NCI-H1048 (cell line): ENCODE measurements around the gene RELCH.

Source experiments
- DNase-seq: peaks from one replicate; lab custom pipeline; 2025; lab: John Stamatoyannopoulos, UW

The RELCH gene

GRCh38 chr18:62339106-62339988 is 152.3 kb downstream of the RELCH start:
- DNase-seq = no peak

DNA sequence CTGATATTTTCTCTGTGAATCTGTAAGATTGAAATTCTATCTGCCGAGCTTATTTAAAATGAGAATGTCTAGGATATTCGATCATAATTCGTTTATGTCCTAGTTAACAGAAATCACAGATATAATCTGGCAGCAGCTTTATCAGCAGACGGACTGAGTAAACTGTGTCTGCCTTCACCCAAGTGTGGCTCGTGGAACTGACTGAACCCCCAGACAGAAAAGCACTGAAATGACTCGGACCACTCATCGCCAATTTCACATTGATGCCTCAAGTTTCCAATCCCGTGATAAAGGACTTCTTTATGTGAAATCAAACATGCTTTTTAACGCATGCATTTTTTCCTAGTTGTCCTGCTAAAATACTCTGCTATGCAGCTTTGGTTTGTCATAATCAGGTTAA is 153.9 kb downstream of the RELCH start:
- no peak for DNase-seq

DNA sequence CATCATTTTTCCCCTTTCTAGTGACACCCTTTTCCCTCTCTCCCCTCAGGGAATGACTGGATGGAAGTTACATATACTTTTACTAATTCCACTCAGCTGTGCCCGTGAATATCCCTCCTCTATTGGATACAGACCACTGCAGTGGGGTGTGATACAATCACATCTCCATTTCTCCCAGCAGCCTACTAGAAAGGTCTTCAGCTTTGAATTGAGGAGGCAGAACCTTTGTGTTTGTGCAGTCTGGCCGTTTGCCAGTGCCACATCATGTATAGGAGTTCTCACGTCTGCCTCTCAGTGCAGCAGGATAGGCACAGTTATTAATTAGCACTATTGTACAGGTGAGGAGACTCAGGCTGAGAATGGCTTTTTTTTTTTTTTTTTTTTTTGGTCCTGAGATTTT is 154.4 kb downstream of the RELCH start:
- DNase-seq = no peak

- DNase-seq = no peak
These were observed 155.8 kb downstream of the RELCH start for GRCh38 chr18:62342884-62343283.

DNA sequence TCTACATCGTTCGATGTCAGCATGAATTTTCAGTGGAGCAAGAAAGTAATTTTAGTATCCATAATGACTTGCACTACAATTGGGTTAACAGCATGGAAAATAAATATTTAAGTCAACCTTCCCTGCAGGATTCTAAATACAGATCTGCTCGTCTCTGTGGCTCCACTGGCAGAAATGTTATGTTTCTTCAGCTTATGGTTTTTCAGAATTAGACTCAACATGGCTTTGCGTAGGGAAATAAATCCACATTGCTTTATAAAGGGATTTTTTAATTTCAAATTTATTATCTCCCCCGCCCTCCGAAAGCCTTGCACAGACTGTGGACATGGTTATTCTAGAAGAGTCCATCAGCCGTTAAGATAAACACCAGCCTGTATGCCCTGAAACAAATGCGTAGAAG is 156.3 kb downstream of the RELCH start:
- no peak for DNase-seq

GRCh38 chr18:62345909-62346308 is 158.9 kb downstream of the RELCH start:
- DNase-seq = no peak

DNA sequence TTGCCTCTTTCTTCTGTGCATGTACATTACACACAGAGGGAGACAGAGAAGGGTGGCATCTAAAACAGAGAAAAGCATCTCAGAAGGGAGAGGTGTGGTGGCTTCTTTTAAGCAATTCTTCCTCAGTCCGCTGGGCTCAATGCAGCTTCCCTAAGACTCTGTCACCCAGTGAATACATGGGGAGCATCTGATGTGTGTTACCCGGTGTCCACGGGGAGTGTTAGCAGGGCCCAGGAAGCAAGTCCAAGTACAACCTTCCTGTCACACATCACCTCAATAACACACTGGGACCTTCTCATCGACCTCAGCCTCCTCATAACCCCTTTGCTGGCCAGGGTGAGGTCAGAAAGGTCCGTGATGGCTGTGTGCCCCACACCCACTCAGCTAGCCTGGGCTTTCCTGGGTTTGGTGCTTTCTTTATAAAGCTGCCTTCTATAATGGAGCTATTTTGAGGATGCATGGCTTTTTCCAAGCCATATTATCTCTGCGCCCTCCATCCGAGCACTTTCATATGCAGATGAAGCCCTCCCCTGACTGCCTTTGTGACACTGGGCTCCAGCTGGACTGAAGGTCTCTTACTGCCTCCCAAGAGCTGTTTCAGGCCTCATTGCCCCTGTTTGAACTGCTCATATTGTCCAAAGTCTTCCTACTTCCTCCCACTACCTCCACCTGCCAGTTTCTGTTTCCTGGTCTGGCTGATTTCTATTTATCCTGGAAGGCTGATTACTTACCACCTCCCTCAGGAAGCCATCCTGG is 159.5 kb downstream of the RELCH start:
- DNase-seq = no peak

DNA sequence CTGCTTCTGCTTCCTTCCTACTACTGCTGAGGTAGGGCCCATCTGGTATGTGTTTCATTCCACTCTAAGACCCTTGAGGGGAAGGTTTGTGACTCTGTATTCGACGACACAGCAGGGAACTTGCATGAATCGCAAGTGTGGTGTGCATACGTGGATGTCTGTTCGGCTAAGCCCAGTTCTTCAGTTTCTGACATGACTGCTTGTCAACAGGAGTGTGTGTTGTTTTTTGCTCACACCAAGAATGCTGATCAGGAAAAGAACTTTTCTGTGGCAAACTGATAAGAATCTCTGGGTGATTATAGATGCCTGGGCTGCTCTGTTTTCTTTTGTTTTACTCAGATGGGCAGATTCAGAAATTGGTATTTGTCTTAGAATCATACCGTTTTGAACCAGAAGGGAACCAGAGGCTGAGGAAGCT is 160.0 kb downstream of the RELCH start:
- no peak for DNase-seq

- DNase-seq = no peak
These were observed 161.4 kb downstream of the RELCH start for GRCh38 chr18:62348474-62348873.

GRCh38 chr18:62353170-62353569 is 166.1 kb downstream of the RELCH start:
- DNase-seq = no peak

GRCh38 chr18:62354151-62354550 is 167.1 kb downstream of the RELCH start:
- DNase-seq = no peak

DNA sequence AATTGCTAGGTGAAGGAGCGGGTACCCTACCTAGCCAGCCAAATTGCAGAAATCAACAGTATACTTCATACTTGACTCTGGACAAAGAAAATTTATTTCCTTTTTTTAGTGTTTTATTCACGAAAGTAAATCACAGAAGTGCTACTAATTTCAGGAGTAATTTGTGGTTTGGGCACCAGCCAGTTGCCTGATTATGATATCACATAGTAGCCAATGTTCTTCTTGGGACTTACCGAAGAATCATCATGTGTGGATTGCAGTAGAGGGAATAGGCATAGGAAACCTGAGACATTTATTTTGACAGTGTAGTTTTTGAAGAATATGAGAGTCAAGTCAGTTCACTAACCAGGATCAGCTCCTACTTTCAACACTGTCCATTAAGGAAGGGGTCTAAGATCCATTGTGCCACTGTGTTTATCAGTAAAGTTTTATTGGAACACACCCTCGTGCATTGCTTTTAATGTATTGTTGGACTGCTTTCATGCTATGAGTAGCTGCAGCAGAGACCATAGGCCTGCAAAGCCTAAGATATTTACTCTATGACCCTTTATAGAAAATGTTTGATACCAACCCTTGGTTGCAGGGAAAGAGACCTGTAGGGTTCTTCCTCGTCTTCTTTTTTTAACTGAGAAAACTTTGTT is 170.1 kb downstream of the RELCH start:
- DNase-seq = no peak
